ENCODE data around the gene COL24A1.

- TF ChIP-seq EZH2 (IDR thresholded peaks at IDR 0.05; ENCODE audit: insufficient read depth, poor library complexity, severe bottlenecking), result no peak
- TF ChIP-seq EZH2phosphoT487 (IDR thresholded peaks at IDR 0.05; ENCODE audit: insufficient read depth, low read depth), result no peak
Observed at GRCh38 chr1:86194491-86195034, 38.0 kb upstream of the COL24A1 start.
